Skin epidermis (tissue), 12 donors: ENCODE measurements around the gene GALNT2.
A peak's percentile ranks its signal among the peaks of the same experiment; 100 is the strongest.

Experiments
- H3K27ac ChIP-seq, 21 experiments: fragments of 200-600 bp; sonication (generic) in 11 of 21; one replicate each; pipeline ENCODE4 v1.5.0; 2020; ENCODE audit warnings: mild to moderate bottlenecking in 3 of 21, inconsistent platforms in 2 of 21, moderate library complexity in 2 of 21
- H3K4me3 ChIP-seq, 7 experiments: fragments of 200-600 bp; sonication (generic) in 2 of 7; one replicate each; pipeline ENCODE4 v1.5.0; 2020; ENCODE audit warnings: inconsistent platforms in 2 of 7, mild to moderate bottlenecking in 2 of 7, moderate library complexity in 1 of 7

GALNT2 gene

DNA sequence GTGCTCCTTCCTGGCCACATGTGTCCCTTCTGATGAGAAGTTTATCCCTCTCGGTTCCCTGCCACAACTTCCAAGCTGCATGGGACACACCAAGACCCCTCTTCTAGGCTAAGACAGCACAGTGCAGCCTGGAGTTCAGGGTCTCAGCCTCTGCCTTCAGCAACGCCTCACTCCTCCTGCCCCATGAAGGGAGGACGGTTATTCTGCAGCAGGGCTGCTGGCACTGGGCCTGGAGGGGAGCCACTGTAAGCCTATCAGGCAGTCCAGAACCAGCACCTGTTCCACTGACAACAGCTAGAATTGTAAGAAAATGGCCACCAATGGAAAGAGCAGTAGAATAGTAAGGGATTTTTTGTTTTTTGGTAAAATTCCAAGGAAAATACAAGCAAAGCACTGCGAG is 72.3 kb downstream of the GALNT2 start:
- Histone ChIP-seq H3K27ac (no peak overlapping the region), H3K4me3 (no peak overlapping the region)

DNA sequence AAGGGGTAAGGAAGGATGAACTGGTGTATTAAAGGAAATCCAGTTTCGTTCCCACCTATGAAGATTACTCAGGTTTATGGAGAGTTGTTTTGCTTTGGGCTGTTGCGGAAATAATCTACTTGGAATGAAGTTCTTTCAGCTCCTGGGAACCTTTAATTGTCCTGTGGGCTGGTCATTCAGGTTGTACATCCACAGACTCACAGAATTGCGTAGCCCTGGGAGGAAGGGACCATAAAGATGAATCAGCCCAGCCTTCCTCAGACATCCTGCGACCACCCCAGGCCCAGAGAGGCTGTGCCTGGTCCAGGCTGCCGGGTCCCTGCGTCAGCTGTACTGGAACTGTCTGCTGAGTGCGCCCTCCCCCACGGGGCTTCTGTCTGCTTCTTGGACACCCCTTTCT is 72.7 kb downstream of the GALNT2 start:
- H3K4me3 ChIP-seq, result no peak overlapping the region

DNA sequence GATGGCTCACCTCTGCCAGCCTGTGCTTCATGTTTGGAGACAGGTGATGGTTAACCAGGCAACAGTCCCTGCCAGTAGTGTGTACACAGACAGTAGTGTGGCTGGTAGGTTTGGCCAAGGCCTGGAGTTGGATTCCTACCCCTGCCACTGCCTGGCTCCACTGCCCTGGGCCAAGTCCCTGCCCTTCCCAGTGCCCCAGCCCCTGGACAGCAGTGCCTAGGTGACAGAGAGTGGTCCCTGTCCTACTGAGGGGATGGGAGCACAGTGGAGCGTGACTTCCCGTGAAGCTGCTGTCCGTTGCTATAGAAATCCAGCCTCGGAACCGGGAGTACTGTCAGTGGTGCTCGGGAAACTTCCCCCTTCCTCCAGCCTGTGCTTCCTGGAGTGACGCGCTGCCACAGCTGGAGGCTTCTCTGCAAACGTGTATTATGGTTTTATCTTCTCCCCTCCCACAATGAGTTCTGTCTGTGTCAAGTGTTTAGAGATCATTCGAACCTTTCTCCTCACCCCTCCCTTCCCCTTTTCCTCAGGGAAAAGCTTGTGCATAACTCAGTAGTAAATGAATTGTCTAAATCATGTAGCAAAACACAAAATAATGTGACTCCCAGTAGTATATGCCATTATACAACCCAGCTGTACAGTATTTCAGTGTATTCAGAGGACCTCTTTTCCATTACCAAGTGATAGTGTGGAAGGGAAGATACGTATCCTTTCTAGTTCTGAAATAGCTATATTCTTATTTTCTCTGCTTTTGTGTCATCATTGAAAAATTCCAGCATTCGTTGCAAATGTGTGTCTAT is 73.4 kb downstream of the GALNT2 start:
- Histone ChIP-seq H3K4me3 (no peak overlapping the region), H3K27ac (peak overlapping the region in 2 of 21 experiments; percentile 5 to 32)

More for the DNA sequence above, 72.7 kb downstream of the GALNT2 start:
- H3K27ac ChIP-seq, result peak overlapping the region in 2 of 21 experiments; percentile 5 to 32

DNA sequence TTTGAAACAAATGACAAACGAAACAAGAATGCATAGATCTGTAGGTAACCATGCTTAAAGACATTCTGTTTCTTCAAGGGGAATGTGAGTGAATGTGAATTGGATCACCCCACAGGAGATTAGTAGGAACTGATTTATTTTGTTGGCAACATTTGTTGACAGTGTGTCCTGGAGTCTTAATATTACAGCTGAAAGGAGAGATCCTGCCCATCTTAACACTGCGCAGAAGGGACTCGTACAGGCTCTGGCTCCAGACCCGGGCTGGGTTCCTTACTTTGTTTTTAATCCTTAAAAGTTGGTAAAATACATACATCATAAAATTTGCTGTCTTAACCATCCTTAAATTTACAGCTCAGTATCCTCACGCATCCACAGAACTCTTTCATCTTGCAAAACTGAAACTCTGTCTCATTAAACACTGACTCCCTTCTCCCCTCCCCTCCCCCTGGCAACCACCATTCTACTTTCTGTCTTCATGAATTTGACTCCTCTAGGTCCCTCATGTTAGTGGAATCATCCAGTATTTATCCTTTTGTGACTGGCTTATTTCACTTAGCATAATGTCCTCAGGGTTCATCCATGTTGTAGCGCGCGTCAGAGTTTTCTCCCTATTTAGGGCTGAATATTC is 74.1 kb downstream of the GALNT2 start:
- H3K27ac ChIP-seq, result no peak overlapping the region
- H3K4me3 ChIP-seq, result no peak overlapping the region

DNA sequence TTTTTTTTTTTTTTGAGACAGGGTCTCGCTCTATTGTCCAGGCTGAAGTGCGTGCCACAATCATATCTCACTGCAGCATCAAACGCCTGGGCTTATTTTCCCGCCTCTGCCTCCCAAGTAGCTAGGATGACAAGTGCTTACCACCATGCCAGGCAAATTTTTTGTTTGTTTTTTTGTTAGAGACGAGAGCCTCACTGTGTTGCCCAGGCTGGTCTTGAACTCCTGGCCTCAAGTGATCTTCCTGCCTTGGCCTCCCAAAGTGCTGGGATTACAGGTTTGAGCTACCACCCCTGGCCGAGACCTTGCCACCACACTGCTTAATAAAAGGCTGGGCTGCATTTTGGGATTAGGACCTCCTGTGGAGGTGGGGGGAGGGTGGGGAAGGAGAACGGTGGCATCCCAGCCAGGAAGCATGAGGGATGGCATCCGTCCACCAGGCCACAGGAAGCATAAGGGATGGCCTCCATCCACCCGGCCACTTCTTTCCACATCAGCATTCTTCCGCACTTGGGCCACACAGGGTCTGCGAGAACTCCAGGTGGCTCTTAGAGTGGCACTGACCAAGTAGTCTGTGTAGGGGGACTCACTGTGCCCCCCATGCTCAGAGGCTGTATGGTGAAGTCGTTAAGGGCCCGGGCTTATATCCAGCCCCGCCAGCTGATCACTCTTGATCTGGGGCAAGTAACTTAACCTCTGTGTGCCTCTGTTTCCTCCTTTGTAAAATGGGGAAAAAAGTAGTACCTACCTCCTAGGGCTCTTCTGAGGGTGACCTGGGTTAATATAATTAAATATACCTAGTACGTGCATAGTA is 75.0 kb downstream of the GALNT2 start:
- Histone ChIP-seq H3K27ac (no peak overlapping the region), H3K4me3 (no peak overlapping the region)

DNA sequence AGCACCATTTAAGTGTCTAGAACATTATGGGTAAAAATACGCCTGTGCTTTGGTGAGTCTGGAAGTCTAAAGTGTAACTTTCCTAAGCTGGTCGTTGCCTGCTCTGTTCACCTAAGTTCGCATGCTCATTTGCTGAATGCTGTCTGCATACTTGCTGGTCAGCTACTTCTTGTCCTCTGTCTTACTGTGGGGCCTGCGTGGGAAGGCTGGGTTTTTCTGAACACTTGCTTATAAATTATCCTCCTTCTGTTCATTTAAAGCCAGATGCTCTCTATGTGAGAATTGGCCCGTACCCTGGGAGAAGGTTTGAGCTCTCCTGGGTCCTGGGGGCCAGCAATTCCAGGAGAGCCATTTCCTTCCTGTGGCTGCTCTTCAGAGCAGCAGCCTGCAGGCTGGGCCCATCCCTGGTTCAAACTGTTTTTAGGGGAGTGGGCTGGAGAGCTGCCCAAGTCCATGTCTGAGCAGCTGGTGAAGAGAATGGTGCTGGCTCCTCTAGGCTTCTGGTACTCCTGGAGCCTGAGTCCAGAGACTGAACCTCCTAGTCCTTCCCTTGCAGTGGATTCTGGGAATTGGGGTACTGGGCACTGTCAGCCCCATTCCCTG is 75.7 kb downstream of the GALNT2 start:
- no peak overlapping the region for H3K27ac ChIP-seq
- no peak overlapping the region for H3K4me3 ChIP-seq

DNA sequence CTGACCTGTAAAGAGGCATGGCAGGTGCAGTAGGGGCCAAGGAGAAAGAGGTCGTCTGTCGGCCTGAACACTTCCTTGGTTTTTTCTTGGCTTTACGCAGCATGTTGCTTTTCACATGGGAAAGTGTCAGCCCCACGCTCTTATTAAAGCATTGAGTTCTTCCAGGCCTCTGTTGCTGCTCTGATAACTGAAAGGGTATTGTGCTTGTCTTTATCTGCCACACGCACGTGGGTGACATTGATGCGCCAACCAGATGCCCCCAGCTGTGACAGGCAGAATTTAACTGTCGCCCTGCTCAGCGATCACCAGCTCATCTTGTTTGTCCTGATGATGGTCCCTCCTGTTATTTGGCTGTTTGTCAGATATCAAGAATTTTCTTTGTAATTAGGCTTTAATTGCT is 76.5 kb downstream of the GALNT2 start:
- Histone ChIP-seq H3K27ac (no peak overlapping the region), H3K4me3 (no peak overlapping the region)

DNA sequence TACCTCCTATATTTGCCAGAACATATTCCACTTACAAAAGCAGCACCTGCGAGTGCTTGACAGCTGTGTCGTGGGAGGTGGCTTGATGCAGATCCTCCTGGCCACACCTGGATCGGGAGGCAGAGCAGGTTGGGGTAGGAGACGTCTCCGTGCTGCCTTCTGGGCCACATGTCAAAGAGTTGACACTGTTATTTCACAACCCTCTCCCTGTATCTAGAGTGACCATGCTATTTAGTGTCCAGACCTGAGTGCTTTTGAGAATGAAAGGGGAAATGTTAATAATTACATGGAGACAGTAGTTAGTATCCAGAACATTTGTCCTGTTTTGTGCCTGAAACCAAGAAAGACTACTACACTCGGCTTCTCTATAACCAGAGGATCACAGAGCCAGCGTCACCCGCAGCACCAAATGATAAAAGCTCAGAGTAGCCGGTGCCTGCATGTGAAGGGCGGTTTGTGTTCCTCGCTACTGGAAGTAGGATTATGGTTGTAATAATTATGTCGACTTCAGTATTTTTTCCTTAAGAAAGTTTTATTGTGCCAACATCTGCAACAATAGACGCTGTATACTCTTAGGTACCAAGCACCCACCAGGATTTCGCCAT is 77.1 kb downstream of the GALNT2 start:
- Histone ChIP-seq H3K4me3 (no peak overlapping the region), H3K27ac (no peak overlapping the region)

DNA sequence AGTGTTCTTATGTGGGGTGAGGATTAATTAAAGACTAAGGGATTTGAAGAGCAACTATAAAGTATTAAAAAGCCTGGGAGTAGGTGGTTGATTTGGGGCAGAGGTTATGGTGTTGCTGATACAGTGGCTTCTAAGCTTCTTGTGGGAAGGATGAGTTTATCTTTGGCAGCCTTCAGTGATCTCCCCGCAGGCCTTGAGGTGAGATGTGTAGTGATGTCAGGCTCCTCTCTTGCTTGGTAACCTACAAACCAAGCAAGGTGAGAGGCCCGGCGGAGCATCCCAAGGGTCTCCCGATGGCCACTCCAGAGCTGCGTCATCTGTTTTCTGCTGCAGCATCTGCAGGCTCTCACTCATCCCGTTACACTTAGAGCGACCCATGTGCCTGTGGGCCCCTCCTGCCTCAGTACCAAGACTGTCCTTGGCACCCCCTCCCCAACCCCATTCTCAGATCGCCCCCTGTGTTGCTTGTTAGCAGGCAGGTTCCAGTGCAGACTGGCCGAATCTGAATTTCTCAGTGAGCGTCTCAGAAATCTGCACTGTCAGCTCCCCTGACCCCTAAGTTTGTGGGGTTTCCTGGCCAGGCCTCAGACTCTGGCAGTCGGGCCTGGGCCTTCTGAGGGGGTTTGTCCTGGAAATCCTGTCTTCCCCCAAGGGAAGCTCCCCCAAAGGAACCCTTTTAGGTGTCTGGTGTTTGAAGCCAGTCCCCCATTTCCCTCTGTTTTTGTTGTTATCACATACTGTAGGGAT is 77.9 kb downstream of the GALNT2 start:
- Histone ChIP-seq H3K27ac (peak overlapping the region in 7 of 21 experiments; percentile 15 to 70 (median 45)), H3K4me3 (no peak overlapping the region)

DNA sequence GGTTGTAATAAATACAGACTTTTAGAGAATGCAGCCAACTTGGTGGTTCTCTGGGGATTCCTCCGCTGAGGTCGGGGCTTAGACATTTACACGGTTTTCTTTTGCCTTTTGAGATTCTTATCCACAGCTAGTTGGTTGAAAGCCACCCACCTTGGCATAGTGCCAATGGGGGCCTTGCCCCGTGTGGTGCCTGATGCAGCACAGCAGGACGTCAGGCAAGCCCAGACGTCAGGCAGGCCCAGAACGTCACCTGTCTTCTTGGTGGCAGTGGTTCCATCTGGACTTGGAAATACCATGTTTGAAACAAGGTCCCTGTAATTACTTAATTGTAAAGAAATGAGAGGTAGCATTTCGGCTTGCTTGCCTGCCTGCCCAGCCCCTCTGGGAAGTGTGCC is 78.5 kb downstream of the GALNT2 start:
- Histone ChIP-seq H3K4me3 (no peak overlapping the region), H3K27ac (peak overlapping the region in 8 of 21 experiments; percentile 15 to 70 (median 46))

DNA sequence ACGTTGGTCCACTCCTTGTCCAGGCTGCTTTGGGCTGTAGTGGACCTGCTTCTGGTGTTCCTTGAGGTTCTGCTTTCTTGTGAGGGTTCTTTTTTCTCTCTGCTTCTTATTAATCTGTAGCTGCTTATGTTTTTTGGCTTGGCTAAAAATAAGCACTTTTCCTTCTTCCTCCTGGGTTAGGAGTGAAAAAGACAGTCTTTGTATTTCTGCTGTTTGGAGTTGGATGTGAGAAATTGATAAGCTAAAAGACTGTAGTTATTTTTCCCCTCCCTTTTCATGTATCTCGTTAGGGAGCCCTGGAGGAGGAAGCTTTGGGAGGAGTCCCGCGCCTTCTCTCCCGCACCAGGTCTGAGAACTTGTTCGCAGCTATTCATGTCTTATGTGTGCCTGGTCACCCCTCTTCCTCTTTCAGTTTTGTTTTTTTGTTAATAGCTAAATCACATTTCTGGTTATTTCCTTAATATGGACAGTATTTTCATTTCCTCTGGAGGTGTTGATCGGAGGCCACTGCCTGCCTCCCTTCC is 79.0 kb downstream of the GALNT2 start:
- no peak overlapping the region for H3K4me3 ChIP-seq
- H3K27ac ChIP-seq, result peak overlapping the region in 7 of 21 experiments; percentile 15 to 70 (median 48)

DNA sequence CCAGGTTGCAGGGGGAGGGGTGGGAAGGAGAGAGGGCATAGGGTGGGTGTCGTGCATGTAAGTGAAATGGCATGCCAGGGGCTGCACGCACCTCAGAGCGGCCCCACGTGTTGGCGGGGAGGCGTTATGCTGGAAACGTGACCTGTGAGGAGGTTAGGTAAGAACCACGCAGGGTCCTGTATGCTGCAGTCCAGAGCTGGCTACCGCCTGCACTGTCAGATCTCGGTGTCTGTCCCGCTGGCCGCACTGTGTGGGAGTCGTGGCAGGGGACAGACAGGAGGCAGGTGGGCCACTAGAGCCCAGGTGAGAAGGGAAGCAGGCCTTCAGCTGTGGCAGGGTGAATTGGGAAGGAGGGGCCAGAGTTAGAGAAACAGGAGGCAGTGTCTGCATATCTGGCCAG is 79.7 kb downstream of the GALNT2 start:
- no peak overlapping the region for H3K4me3 ChIP-seq
- H3K27ac ChIP-seq, result peak overlapping the region in 4 of 21 experiments; percentile 35 to 70 (median 58)

DNA sequence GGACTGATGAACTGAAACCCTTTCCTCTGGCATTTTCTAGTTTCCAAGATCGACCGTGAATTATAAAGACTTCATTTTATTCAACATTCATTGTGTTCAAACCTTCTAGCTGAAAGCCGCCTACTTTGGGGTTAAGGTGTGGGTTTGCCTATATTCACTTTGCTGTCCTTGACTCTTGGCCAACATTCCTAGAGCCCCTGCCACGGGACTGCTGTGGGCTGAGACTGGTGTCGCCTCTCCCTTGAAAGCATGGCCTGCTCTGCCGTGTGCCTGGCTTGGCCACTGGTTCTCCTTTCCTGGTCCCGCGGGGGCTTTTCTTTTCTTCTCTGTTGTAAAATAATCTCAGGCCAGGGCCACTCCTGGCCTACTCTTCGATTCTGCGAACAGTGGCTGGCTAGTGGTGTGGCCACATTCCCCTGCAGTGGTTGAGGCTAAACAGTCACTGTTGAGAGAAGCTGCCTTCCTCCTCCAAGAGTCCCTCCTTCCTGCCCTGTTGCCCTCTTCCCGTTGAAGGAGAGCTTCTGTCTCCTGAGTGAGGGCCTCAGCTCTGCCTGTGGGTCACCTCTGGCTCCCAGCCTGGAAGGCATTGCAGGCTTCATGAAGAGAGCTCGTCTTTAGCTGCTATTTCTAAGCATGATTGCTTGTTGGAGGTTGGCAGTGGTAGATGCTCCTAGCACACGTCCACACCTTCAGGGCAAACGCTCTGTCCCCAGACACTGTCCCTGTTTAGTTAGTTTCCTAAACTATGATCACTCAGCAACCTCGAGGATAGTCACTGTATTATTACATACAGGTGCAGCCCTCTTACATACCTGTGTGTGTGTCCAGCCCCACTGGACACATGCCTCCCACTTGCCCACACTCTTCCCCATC is 80.5 kb downstream of the GALNT2 start:
- peak overlapping the region in 1 of 21 experiments; percentile 45 for H3K27ac ChIP-seq
- no peak overlapping the region for H3K4me3 ChIP-seq

DNA sequence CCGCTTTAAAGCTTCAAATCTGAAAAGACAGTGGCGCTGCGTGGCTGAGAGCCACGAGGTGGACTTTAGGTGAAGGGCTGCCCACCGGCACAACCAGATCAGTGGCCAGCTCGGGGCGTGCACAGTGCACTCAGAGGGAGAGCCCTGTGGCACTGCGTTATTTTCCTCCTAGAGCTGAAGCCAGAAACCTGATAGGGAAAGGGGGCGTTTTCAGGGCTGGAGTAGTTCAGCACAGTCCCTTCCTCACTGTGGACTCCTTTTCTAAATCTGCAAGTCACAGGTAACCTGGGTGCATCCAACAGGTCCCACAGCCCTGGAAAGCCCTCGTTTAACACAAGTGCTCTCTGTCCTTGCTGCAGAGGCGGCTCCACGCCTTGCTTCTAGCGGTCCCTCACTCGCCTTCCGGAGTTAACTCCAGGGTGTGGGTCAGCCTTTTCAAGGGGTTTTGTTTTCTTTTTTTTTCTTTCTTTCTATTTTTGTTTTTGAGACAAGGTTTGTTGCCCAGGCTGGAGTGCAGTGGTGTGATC is 81.2 kb downstream of the GALNT2 start:
- Histone ChIP-seq H3K4me3 (no peak overlapping the region), H3K27ac (peak overlapping the region in 1 of 21 experiments; percentile 45)

DNA sequence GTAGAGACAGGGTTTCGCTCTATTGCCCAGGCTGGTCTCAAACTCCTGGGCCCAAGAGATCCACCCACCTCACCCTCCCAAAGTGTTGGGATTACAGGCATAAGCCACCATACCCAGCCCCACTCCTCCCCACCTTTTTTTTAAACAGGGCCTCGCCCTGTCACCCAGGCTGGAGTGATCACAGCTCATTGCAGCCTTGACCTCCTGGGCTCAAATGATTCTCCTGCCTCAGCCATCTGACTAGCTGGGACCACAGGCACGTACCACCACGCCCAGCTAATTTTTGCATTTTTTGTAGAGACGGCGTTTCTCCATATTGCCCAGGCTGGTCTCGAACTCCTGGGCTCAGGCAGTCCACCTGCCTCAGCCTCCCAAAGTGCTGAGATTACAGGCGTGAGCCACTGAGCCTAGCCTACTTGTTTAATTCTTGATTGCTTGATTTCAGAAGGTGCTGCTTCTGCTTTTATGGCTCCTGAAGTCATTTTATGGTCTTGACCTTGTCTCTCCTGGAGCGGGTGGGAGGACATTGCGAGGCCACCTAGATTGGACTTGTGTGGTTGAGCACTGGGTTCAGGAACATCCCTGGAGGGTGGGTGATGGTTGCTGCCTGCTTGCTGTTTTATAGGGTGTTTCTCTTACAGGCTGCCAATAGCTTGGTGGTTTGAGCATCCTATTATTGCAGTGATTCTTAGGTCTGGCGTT is 81.9 kb downstream of the GALNT2 start:
- Histone ChIP-seq H3K4me3 (no peak overlapping the region), H3K27ac (peak overlapping the region in 2 of 21 experiments; percentile 55 to 72)

DNA sequence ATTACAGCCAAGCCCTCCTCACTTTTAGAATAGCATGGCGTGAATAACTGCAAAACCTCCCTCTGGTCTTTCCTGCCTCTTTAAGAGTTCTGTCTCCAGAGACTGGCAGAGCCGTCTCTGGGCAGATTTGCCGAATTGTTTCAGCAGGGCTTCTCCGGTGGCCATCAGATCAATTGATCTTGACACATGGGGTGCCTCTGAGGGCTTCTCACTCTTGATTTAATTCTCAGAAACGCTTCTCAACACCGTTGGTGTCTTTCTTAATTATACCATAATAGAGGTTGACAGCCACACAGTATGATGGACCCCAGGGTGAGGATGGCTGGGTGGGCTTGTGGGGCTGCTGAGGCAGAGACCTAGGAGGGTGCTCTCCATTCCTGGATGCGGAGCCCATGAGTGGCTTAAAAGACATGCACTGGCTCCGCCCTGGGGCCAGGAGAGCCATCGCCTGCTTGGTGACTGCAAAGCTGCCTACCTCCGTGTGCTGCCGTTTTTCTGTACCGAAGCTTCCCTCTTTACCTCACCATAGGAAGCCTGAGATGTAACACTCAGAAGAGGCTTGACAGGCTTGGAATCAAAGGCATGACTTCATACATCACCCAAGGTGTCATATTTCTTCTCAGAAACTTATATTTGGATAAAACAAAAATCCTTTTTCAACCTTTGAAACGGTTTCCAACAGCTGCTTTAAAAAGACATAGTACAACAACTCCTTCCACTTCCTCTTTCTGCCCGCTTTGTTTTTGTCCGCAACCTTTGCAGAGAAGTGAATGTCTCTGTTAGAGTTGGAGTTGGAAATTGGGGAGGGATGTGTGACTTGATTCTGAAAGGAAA is 82.9 kb downstream of the GALNT2 start:
- Histone ChIP-seq H3K27ac (peak overlapping the region in 8 of 21 experiments; percentile 3 to 72 (median 48)), H3K4me3 (no peak overlapping the region)
